HTERT RPE-1 (cell line): ENCODE results near the gene PLCH1.

Experiments used
- in situ Hi-C: fragments of 300-500 bp; cut with MboI; formaldehyde crosslinking; loops from 4 replicates; pipeline ENCODE4 v1.14.3; 2020; ENCODE audit warnings: low sequenced_read_pairs

Gene PLCH1, protein sequence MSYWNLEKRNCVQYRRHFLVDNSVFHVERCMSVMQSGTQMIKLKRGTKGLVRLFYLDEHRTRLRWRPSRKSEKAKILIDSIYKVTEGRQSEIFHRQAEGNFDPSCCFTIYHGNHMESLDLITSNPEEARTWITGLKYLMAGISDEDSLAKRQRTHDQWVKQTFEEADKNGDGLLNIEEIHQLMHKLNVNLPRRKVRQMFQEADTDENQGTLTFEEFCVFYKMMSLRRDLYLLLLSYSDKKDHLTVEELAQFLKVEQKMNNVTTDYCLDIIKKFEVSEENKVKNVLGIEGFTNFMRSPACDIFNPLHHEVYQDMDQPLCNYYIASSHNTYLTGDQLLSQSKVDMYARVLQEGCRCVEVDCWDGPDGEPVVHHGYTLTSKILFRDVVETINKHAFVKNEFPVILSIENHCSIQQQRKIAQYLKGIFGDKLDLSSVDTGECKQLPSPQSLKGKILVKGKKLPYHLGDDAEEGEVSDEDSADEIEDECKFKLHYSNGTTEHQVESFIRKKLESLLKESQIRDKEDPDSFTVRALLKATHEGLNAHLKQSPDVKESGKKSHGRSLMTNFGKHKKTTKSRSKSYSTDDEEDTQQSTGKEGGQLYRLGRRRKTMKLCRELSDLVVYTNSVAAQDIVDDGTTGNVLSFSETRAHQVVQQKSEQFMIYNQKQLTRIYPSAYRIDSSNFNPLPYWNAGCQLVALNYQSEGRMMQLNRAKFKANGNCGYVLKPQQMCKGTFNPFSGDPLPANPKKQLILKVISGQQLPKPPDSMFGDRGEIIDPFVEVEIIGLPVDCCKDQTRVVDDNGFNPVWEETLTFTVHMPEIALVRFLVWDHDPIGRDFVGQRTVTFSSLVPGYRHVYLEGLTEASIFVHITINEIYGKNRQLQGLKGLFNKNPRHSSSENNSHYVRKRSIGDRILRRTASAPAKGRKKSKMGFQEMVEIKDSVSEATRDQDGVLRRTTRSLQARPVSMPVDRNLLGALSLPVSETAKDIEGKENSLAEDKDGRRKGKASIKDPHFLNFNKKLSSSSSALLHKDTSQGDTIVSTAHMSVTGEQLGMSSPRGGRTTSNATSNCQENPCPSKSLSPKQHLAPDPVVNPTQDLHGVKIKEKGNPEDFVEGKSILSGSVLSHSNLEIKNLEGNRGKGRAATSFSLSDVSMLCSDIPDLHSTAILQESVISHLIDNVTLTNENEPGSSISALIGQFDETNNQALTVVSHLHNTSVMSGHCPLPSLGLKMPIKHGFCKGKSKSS (N-terminal part only)

DNA sequence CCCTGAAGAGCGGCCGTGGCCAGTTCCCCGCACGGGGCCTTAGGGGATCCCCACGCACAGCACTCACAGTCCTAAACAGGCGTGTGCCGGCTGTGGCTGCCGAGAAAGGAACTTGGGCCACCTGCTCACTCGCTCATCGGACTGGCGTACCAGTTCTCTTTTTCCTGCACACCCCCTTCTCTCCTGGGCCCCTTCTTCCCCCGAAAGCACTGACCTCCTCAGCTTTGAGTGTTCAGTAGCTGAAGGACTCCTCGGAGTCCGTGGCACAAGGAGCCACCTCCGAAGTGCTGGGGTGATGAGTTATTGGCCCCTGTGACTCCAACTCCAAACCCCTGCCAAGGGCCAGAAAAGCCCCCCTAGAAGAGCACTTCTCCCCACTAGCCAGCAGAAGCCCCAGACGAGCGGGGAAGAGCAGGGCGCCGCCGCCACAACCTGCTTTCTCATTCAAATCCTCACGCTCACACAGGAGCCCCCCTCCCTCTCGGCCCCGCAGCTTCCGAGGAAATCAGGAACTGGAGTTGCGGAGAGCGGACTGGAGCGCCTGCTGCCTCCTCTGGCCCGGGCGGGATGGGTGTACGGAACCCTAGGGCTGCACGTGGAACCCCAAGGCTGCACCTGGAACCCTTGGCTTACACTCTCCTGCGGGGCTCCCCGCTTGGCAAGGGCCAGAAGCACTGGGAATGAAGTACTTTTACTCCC lies at the start of gene PLCH1:
TSS of gene PLCH1 (minus strand) at position 446 of the 699 bp plus-strand sequence. CDS start 40,847 bp downstream, outside the sequence.
- in situ Hi-C loops, result no loop called here

DNA sequence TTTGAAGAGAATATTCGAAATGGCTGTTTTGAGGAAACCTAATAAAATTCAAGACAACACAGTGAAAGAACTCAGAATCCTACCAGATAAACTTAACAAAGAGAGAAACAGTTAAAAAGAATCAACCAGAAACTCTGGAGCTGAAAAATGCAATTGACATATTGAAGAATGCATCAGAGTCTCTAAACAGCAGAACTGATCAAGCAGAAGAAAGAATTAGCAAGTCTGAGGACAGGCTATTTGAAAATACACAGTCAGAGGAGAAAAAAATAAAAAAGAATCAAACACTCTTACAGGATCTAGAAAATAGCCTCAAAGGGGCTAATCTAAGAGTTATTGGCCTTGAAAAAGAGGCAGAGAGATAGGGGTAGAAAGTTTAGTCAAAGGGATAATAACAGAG lies 47.7 kb upstream of the PLCH1 start:
- in situ Hi-C loops, result no loop called here

DNA sequence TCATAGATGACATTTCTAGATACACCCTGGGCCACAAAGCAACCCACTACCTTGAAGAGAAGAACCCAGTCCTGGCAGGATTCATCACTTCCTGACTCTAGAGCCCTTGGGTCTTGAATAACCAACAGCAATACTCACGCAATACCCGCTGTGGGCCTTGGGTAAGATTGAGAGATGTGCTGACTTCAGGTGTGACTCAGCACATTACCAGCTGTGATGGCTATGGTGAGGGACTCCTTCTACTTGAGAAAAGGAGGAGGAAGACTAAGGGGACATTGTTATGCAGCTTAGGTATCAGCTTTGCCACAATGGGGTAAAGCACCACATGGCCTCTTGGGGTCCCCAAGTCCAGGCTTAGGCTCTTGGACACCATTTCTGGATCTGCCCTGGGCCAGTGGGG lies 46.3 kb upstream of the PLCH1 start:
- in situ Hi-C loops, result no loop called here

DNA sequence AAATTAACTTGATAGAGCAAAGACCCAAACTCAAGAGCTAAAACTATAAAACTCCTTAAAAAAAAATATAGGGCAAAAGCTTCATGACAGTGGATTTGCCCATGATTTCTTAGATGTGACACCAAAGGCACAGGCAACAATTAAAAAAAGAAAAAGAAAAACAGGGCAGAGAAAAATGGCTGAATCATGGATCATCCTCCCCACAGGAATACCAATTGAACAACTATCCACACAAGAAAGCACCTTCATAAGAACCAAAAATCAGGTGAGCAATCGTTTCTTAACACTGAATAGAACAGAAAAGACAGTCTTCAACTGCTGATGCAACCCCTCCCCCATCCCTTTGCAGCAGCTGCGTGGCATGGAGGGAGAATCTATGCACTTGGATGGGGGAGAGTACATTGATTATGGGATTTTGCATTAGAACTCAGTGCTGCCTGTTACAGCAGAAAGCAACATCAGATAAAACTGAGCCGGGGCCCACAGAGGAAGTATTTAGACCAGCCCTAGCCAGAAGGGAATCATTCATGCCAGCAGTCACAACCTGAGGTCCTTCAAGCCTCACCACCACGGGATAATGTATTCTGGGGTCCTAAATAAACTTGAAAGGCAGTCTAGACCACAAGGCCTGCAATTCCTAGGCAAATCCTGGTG lies 45.5 kb upstream of the PLCH1 start:
- in situ Hi-C loops, result no loop called here

DNA sequence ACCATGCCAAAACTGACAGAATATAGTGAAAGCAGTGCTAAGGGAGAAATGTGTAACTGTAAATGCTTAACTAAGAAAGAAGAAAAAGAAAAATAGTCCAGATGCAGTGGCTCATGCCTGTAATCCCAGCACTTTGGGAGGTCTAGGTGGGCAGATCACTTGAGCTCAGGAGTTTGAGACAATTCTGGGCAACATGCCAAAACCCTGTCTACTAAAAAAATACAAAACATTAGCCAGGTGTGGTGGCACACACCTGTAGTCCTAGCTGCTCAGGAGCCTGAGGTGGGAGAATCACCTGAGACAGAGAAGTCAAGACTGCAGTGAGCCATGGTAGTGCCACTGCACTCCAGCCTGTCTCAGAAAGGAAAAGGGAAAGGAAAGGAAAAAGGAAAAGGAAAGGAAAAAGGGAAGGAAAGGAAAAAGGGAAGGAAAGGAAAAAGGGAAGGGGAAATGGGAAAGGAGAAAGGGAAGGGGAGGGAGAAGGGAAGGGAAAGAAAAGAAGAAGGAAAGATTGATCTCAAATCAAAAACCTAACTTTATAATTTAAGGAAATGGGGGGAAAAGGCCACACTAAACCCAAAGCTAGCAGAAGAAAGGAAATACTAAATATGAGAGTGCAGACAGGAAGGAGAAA lies 40.9 kb upstream of the PLCH1 start:
- in situ Hi-C loops, result no loop called here

DNA sequence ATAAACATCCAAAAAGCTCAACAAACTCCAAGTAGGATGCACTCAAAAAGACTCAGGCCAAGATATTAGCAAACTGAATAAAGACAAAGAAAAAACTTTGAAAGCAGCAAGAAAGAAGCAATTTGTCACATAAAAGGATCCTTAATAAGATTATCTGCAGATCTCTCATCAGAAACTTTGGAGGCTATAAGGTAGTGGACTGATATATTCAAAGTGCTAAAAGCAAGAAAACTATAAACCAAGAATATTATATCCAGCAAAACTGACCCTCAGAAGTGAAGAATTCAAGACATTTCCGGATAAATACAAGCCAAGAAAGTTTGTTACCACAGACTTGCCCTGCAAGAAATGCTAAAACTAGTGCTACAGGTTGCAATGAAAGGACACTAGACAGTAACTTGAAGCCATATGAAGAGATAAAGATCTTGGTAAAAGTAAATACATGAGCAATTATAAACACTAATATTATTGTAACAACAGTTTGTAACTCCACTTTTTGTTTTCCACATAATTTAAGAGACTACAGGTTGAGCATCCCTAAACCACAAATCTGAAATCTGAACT lies 37.6 kb upstream of the PLCH1 start:
- in situ Hi-C loops, result no loop called here

DNA sequence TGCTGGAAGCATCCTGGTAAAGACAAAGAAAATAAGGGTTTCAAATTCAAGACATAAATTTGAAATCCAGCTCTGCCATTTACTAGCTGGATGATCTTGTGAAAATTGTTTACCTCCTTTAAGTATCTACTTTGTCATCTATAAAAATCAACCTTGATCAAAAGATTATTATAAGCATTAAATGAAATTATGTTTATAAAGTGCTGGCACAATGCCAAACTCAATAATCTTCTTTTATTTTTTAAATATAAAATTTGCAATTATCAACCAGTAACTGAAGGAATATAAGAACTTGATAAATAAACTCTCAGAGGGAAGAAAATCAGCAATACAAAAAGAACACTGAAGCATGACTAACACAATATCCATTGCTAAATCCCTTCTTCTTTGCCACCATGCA lies 35.4 kb upstream of the PLCH1 start:
- in situ Hi-C loops, result no loop called here

DNA sequence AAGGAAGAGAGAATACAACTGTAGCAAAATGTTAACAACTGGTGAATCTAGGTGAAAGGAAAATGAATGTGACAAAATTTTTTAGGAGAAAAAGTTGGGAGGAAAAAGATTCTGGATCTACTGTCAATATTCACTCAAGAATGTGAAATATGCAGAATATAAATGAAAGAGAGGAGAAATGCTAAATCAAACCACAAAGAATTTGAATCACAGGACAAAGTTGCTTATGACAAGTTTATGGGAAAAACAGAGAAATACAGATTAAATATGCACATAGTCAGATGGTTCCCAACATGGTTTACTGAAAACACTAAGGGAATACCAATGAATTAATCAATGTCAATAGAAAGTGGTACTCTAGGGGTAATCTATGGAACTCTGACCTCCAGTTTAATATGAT lies 33.6 kb upstream of the PLCH1 start:
- in situ Hi-C loops, result no loop called here

DNA sequence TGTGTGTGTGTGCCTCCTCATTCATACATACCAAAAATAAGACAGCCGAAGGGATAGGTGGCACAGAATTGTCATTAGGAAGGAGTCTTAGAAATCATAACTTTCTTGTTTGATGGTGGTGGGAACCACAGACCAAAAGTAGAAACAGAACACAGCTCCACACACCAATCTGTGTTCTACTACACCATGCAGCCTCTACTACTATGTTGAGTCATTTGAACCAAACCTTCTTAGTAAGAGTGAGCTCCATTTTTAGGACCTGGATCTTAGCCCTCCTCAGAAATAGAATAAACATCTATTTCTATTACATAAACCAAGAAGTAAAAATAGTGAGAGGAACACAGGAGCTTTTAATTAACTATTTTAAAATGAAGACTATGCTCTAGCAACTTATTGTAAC lies 27.9 kb upstream of the PLCH1 start:
- in situ Hi-C loops, result no loop called here

DNA sequence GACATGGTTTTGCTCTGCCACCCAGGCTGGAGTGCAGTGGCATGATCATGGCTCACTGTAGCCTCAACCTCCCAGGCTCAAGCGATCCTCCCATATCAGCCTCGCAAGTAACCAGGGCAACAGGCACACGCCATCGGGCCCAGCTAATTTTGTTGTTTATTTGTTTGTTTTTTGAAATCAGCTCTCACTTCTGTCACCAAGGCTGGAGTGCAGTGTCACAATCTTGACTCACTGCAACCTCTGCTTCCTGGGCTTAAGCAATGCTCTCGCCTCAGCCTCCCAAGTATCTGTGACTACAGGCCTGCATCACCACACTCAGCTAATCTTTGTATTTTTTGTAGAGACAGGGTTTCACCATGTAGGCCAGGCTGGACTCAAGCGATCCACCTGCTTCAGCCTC lies 26.3 kb upstream of the PLCH1 start:
- in situ Hi-C loops, result no loop called here

DNA sequence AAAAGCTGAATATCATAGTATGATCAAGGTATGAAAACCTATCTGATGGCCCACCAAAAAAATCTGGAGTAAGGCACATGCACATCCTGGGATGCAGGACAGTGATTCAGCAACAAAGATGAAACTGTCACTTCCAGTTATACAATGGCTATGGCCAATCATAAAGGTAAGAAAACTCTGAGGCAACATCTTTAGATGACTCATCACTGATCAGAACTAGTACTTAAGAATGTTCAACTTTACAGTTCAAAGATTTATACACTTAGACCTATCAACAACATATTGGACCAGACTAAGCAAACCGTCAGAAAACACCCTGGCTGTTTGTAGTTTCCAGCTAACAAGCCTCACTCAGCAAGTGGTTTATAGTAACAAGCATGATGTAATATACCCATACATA lies 21.3 kb upstream of the PLCH1 start:
- in situ Hi-C loops, result no loop called here

DNA sequence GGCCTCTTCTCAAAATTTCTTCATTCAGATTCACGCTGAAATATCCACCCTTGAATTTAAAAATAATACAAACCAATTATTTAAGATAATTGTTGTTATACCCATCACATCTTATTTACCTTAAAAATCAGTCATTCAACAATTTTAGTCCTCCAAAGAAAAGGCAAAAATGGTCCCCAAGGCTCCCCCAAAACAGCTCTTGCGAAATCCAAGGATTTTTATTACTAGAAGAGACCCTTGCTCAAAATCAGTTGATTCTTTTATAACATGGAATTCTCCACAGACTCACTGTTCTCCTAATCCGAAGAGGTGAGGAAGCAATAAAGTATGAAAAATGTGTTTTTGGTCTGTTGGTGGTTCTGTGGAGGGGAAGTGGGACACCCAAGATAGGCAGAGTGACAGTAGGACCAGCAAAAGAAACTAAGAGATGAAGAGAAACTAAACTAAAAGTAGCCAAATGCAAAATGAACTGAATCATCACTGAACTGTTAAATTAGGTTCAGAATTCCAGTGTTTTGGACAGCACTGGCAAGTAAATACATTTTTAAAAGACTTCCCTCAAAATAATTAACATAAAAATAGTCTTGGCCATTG lies 19.1 kb upstream of the PLCH1 start:
- in situ Hi-C loops, result no loop called here

DNA sequence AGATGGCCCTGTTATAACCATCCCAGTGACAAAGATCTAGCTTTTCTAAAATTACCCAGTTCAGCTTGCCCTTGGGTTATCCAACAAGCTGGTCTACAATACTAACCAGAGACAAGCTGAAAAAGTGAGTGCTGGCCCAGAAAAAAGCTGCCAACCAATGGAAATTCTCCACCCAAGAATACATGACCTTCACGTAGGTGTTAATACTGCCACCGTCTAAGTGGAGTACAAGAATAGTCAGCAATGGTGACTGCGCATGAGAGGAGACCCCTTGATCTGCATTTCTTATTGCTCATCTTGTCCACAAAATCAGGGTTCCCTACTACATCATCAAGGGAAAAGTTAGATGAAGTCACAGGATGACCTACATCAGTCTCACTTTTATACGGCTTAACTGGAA lies 15.8 kb upstream of the PLCH1 start:
- in situ Hi-C loops, result no loop called here

DNA sequence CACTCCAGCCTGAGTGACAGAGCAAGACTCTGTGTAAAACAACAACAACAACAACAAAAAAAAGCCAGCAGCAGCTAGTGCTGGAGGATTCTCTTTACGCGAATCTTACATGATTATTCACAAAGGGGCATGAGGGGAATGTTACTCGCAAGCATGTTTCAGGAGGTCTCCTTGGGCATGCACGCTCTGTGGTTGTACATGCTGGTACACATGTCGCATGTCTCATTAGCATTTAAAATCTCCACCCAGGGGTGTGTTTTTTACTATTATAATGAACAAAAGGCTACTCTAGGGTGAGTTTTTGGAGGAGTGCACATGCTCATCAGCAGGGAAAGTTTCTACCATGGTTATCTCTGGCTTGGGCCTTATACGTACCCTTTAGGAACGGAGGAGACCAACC lies 12.7 kb upstream of the PLCH1 start:
- in situ Hi-C loops, result no loop called here

DNA sequence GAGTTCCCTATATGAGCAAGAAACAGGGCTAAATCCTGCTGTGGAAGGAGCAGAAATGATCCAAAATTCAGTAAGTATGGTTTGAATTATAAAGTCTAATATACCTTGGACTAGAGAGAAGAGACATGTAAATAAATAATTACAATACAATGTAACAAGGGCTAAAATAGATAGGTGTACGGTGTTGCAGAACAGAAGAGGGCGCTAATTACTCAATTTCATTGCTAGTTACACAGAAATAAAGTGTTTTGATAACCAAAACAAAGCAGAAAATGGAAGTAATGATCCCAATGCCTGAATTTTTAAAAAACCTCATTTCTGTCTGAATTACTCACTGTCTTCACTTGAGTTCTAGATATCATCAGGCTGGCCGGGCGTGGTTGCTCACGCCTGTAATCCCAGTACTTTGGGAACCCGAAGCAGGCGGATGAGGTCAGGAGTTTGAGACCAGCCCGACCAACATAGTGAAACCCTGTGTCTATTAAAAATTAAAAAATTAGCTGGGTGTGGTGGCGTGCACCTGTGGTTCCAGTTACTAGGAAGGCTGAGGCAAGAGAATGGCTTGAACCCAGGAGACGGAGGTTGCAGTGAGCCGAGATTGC lies 8.3 kb upstream of the PLCH1 start:
- in situ Hi-C loops, result no loop called here

DNA sequence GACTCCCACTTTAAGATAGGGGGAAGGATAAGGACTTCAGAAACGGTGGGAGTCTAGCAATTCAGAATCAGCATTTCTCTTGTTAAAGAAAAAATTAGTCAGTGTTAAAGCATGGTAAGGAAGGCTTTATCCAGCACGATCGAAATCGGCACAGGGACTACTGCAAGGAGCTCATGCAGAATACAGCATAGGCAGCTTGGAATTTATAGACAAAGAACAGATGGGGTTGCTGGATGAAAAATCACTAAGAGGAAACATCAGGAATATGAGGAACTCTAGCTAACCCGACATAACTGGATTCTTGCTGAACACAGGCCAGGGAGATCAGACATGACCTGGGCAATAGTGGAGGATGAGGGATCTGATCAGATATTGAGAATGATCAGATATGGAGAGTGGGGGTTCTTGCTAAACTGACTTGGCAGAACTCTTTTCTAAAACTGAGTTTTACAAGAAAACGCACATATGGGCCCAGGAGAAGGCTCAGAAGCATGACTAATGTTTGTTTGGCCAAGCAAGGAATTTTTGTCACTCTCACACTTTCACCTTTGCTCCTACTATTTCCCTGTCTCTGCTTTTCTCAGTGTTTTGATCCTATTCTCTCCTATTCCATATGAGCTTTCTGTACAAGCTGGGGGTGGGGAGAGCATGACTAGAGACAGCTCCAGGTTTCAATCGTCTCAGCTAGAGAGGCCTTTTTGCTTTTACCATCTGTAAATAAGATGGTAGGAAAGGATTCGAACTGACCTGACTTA lies 3.9 kb upstream of the PLCH1 start:
- in situ Hi-C loops, result no loop called here

DNA sequence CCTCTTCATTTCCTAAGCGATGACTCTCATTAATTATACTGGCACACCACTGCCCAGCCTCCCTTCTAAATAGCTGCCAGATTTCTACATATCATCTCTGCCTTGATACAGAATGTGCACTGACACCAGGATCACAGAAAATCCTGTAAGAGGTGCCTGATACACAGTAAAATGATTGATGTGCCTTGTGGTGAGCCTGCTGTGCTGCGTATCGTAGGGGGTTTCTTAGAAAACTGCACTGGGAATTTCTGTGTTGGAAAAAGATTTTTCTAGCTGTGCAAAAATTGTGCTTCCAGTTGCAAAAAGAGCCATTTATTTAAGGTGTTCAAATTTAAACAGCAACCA lies 3.0 kb upstream of the PLCH1 start:
- in situ Hi-C loops, result no loop called here
